GM21786 (cell line): ENCODE data around the gene RBM47.
A peak's percentile ranks its signal among the peaks of the same experiment; 100 is the strongest.

Source experiments
- ATAC-seq: cut with Tn5 transposase; IDR thresholded peaks from one replicate; pipeline ENCODE4 v1.9.1; 2021; ENCODE audit not compliant: unreplicated experiment

Gene RBM47

GRCh38 chr4:40626183-40626990, 3.3 kb downstream of the RBM47 start:
- no peak for ATAC-seq

GRCh38 chr4:40623707-40624106, 6.0 kb downstream of the RBM47 start:
- ATAC-seq = no peak

- ATAC-seq = no peak
These were observed 6.8 kb downstream of the RBM47 start for GRCh38 chr4:40622913-40623312.

GRCh38 chr4:40621592-40622512, 7.8 kb downstream of the RBM47 start:
- ATAC-seq = peak; percentile 63

GRCh38 chr4:40621229-40621591, 8.5 kb downstream of the RBM47 start:
- peak; percentile 36 for ATAC-seq

- ATAC-seq = no peak
These were observed 10.1 kb downstream of the RBM47 start for GRCh38 chr4:40619600-40619999.

GRCh38 chr4:40617872-40618271, 11.8 kb downstream of the RBM47 start:
- no peak for ATAC-seq

GRCh38 chr4:40614031-40614430, 15.6 kb downstream of the RBM47 start:
- ATAC-seq = no peak

GRCh38 chr4:40613456-40613855, 16.2 kb downstream of the RBM47 start:
- ATAC-seq = no peak

GRCh38 chr4:40612831-40613230, 16.8 kb downstream of the RBM47 start:
- no peak for ATAC-seq

GRCh38 chr4:40612283-40612682, 17.4 kb downstream of the RBM47 start:
- ATAC-seq = no peak

GRCh38 chr4:40608628-40609027, 21.0 kb downstream of the RBM47 start:
- no peak for ATAC-seq

GRCh38 chr4:40607221-40607620, 22.4 kb downstream of the RBM47 start:
- ATAC-seq = no peak

- ATAC-seq = no peak
These were observed 23.4 kb downstream of the RBM47 start for GRCh38 chr4:40606239-40606767.

GRCh38 chr4:40603281-40603680, 26.4 kb downstream of the RBM47 start:
- ATAC-seq = no peak

- no peak for ATAC-seq
These were observed 28.0 kb downstream of the RBM47 start for GRCh38 chr4:40601641-40602040.

GRCh38 chr4:40600850-40601249, 28.8 kb downstream of the RBM47 start:
- no peak for ATAC-seq

- no peak for ATAC-seq
These were observed 30.2 kb downstream of the RBM47 start for GRCh38 chr4:40599431-40599830.

- no peak for ATAC-seq
These were observed 33.1 kb downstream of the RBM47 start for GRCh38 chr4:40596522-40596921.

- no peak for ATAC-seq
These were observed 33.7 kb downstream of the RBM47 start for GRCh38 chr4:40595981-40596380.

GRCh38 chr4:40594261-40595178, 35.1 kb downstream of the RBM47 start:
- no peak for ATAC-seq
